Neural cell (in vitro differentiated cells): Measurements from ENCODE around the gene TDRD3. TPM values are rescaled to one million over a fixed set of nuclear protein-coding genes. Genes with fewer than 3 reads are reported as not detected.

Experiments used
- H2AFZ ChIP-seq: fragments of 200-600, 300-800 bp; sonication (generic), shearing (Covaris generic); 2 replicates; pipeline ENCODE4 v1.6.0; 2014; ENCODE audit warnings: low read depth, mild to moderate bottlenecking, antibody characterized with exemption, low read length, moderate library complexity
- H3F3A ChIP-seq: fragments of 200-600 bp; shearing (Covaris generic); 2 replicates; pipeline ENCODE4 v1.6.1; 2016; ENCODE audit warnings: mild to moderate bottlenecking, moderate library complexity, mixed read lengths, antibody characterized with exemption, low read length; ENCODE audit not compliant: insufficient read depth, poor library complexity, severe bottlenecking
- H3K27ac ChIP-seq: fragments of 200-600, 300-800 bp; sonication (generic), shearing (Covaris generic); 2 replicates; pipeline ENCODE4 v1.5.1; 2014; ENCODE audit warnings: mild to moderate bottlenecking, low read length, moderate library complexity
- H3K27me3 ChIP-seq: fragments of 300-800, 200-600 bp; sonication (generic), shearing (Covaris generic); 2 replicates; pipeline ENCODE4 v1.6.0; 2014; ENCODE audit warnings: mild to moderate bottlenecking, low read depth, low read length, moderate library complexity; ENCODE audit not compliant: insufficient read depth
- H3K36me3 ChIP-seq: fragments of 300-800, 200-600 bp; sonication (generic), shearing (Covaris generic); 2 replicates; pipeline ENCODE4 v1.5.1; 2014; ENCODE audit warnings: mild to moderate bottlenecking, antibody characterized with exemption, low read length, moderate library complexity; ENCODE audit not compliant: insufficient read depth
- H3K4me2 ChIP-seq: fragments of 300-800, 200-600 bp; sonication (generic), shearing (Covaris generic); 2 replicates; pipeline ENCODE4 v1.6.0; 2014; ENCODE audit warnings: mild to moderate bottlenecking, low read length
- H3K4me3 ChIP-seq: fragments of 300-800, 200-600 bp; sonication (generic), shearing (Covaris generic); 2 replicates; pipeline ENCODE4 v1.5.1; 2014; ENCODE audit warnings: mild to moderate bottlenecking, low read length, moderate library complexity
- H3K79me2 ChIP-seq: fragments of 200-600 bp; shearing (Covaris generic); replicated peaks from 2 replicates; pipeline ENCODE4 v1.6.0; 2014; ENCODE audit warnings: mild to moderate bottlenecking, low read length, moderate library complexity; ENCODE audit not compliant: insufficient read depth
- H3K9ac ChIP-seq: fragments of 300-800, 200-600 bp; sonication (generic), shearing (Covaris generic); 2 replicates; pipeline ENCODE4 v1.6.1; 2016; ENCODE audit warnings: mild to moderate bottlenecking, low read length, mixed read lengths
- H3K9me2 ChIP-seq: fragments of 200-600 bp; shearing (Covaris generic); 2 replicates; pipeline ENCODE4 v1.6.1; 2016; ENCODE audit warnings: mild to moderate bottlenecking, low read length, mixed read lengths; ENCODE audit not compliant: insufficient read depth
- H3K9me3 ChIP-seq: fragments of 200-600, 300-800 bp; sonication (generic), shearing (Covaris generic); 2 replicates; pipeline ENCODE4 v1.6.1; 2016; ENCODE audit warnings: mild to moderate bottlenecking, mixed run types, low read length, moderate library complexity, mixed read lengths
- H4K20me1 ChIP-seq: fragments of 200-600 bp; shearing (Covaris generic); 2 replicates; pipeline ENCODE4 v1.6.1; 2016; ENCODE audit warnings: mild to moderate bottlenecking, mixed run types; ENCODE audit not compliant: insufficient read depth
- EP300 ChIP-seq: fragments of 450-650 bp; conservative IDR thresholded peaks from 2 replicates; pipeline ENCODE4 v1.6.1; 2014; ENCODE audit warnings: antibody characterized with exemption, mild to moderate bottlenecking, moderate library complexity; ENCODE audit not compliant: poor library complexity, severe bottlenecking
- EZH2 ChIP-seq: fragments of 200-600, 300-800 bp; shearing (Covaris generic), sonication (generic); IDR thresholded peaks from 2 replicates; pipeline ENCODE4 v1.6.1; 2014; ENCODE audit warnings: antibody characterized with exemption, low read length, borderline replicate concordance, mild to moderate bottlenecking; ENCODE audit not compliant: insufficient read depth, poor library complexity, severe bottlenecking
- MXI1 ChIP-seq: fragments of 450-650 bp; conservative IDR thresholded peaks from 2 replicates; pipeline ENCODE4 v1.6.1; 2014; ENCODE audit warnings: antibody characterized with exemption, mild to moderate bottlenecking; ENCODE audit not compliant: poor library complexity, severe bottlenecking
- POLR2AphosphoS5 ChIP-seq: IDR thresholded peaks from 2 replicates; pipeline ENCODE4 v1.6.1; 2012
- RAD21 ChIP-seq: fragments of 450-650 bp; conservative IDR thresholded peaks from 2 replicates; pipeline ENCODE4 v1.6.1; 2014; ENCODE audit warnings: antibody characterized with exemption, mild to moderate bottlenecking, moderate library complexity
- REST ChIP-seq: IDR thresholded peaks from 2 replicates; pipeline ENCODE4 v1.6.1; 2012; ENCODE audit warnings: borderline replicate concordance
- SMC3 ChIP-seq: fragments of 450-650 bp; conservative IDR thresholded peaks from 2 replicates; pipeline ENCODE4 v1.6.1; 2014; ENCODE audit warnings: antibody characterized with exemption, mild to moderate bottlenecking, moderate library complexity; ENCODE audit not compliant: poor library complexity
- TAF1 ChIP-seq: IDR thresholded peaks from 2 replicates; pipeline ENCODE4 v1.6.1; 2012; ENCODE audit warnings: low read depth
- polyA plus RNA-seq: library from polyadenylated mRNA; depleted of rRNA; stranded (reverse); fragments of >200 nt; gene quantifications from 2 replicates; pipeline ENCODE4 v1.2.3, GENCODE V29; 2014
- TF ChIP-seq, protein P1 (sequence below): fragments of 450-650 bp; IDR thresholded peaks from 2 replicates; pipeline ENCODE4 v1.5.1; 2014; ENCODE audit warnings: antibody characterized with exemption, mild to moderate bottlenecking, moderate library complexity; ENCODE audit not compliant: poor library complexity, severe bottlenecking

The TDRD3 gene
- polyA plus RNA-seq, 1 donor from 2014 or later, result 10.0 TPM

- H3K9me2 ChIP-seq, result no peaks in the 10 kb centered on the region
- no peaks in the 10 kb centered on the region for H4K20me1 ChIP-seq
- H3K4me2 ChIP-seq, result no peak overlapping the region
- H3K36me3 ChIP-seq, result no peaks in the 10 kb centered on the region
- H3K27me3 ChIP-seq, result no peaks in the 10 kb centered on the region
- H3K27ac ChIP-seq, result no peak overlapping the region
- no peak overlapping the region for H2AFZ ChIP-seq
- H3F3A ChIP-seq, result no peaks in the 10 kb centered on the region
- H3K4me3 ChIP-seq, result no peak overlapping the region
- TF ChIP-seq SMC3, result no peak
- no peak for TF ChIP-seq POLR2AphosphoS5
- TF ChIP-seq, protein P1, sequence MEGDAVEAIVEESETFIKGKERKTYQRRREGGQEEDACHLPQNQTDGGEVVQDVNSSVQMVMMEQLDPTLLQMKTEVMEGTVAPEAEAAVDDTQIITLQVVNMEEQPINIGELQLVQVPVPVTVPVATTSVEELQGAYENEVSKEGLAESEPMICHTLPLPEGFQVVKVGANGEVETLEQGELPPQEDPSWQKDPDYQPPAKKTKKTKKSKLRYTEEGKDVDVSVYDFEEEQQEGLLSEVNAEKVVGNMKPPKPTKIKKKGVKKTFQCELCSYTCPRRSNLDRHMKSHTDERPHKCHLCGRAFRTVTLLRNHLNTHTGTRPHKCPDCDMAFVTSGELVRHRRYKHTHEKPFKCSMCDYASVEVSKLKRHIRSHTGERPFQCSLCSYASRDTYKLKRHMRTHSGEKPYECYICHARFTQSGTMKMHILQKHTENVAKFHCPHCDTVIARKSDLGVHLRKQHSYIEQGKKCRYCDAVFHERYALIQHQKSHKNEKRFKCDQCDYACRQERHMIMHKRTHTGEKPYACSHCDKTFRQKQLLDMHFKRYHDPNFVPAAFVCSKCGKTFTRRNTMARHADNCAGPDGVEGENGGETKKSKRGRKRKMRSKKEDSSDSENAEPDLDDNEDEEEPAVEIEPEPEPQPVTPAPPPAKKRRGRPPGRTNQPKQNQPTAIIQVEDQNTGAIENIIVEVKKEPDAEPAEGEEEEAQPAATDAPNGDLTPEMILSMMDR, result no peak
- no peak for TF ChIP-seq MXI1
- TF ChIP-seq TAF1, result no peak
- no peak for TF ChIP-seq RAD21
- no peak for TF ChIP-seq REST
- no peak for TF ChIP-seq EP300
- no peak for TF ChIP-seq EZH2
- H3K9me3 ChIP-seq, result peaks cover 4% of the 10 kb centered on the region
- H3K9ac ChIP-seq, result no peak overlapping the region
- peaks cover 9% of the 10 kb centered on the region for H3K79me2 ChIP-seq
Observed at GRCh38 chr13:60411983-60412382, 15.0 kb downstream of the TDRD3 start.

GRCh38 chr13:60412909-60413616 is 16.0 kb downstream of the TDRD3 start:
- TF ChIP-seq TAF1, result no peak
- no peak for TF ChIP-seq SMC3
- TF ChIP-seq, protein P1, result no peak
- TF ChIP-seq REST, result no peak
- TF ChIP-seq EP300, result no peak
- no peak for TF ChIP-seq POLR2AphosphoS5
- no peak for TF ChIP-seq EZH2
- no peak for TF ChIP-seq MXI1
- TF ChIP-seq RAD21, result no peak
- Histone ChIP-seq H3K9me3 (peaks cover 4% of the 10 kb centered on the region), H3K9ac (no peak overlapping the region), H2AFZ (no peak overlapping the region), H3K27me3 (no peaks in the 10 kb centered on the region), H3K79me2 (peaks cover 9% of the 10 kb centered on the region), H3K4me2 (no peak overlapping the region), H4K20me1 (no peaks in the 10 kb centered on the region), H3K27ac (no peak overlapping the region), H3K36me3 (no peaks in the 10 kb centered on the region), H3F3A (no peaks in the 10 kb centered on the region), H3K4me3 (no peak overlapping the region), H3K9me2 (no peaks in the 10 kb centered on the region)
